Astrocyte (in vitro differentiated cells and primary cell): Measurements from ENCODE around the gene LHPP. TPM values are rescaled to one million over a fixed set of nuclear protein-coding genes. Genes with fewer than 3 reads are reported as not detected.
"Not testable (repeated sequence)": the region's sequence is repeated elsewhere in the genome, so short reads cannot be mapped to it uniquely, and the experiment has no call there.

ENCODE experiments used
- DNase-seq: peaks from one replicate; pipeline ENCODE4 v3.0.0-alpha.2; 2010; ENCODE audit warnings: low read depth
- FAIRE-seq: peaks from 2 replicates; lab custom pipeline; 2011; peaks lifted over from hg19 to GRCh38; lab: Jason Lieb, UNC
- H2AFZ ChIP-seq: 2 replicates; pipeline ENCODE4 v1.6.0; 2012; ENCODE audit warnings: low read depth, low read length, inconsistent platforms
- H3K27ac ChIP-seq: 2 replicates; pipeline ENCODE4 v1.5.1; 2011; ENCODE audit warnings: low read depth, low read length, inconsistent platforms
- H3K27me3 ChIP-seq: 2 replicates; pipeline ENCODE4 v1.6.0; 2011; ENCODE audit warnings: low read length, inconsistent platforms; ENCODE audit not compliant: insufficient read depth
- H3K36me3 ChIP-seq: 2 replicates; pipeline ENCODE4 v1.5.1; 2011; ENCODE audit warnings: low read length, inconsistent platforms; ENCODE audit not compliant: insufficient read depth
- H3K4me1 ChIP-seq: 2 replicates; pipeline ENCODE4 v1.5.1; 2011; ENCODE audit warnings: low read length, inconsistent platforms; ENCODE audit not compliant: insufficient read depth
- H3K4me2 ChIP-seq: 2 replicates; pipeline ENCODE4 v1.6.0; 2012; ENCODE audit warnings: low read length, inconsistent platforms
- H3K4me3 ChIP-seq: 2 replicates; pipeline ENCODE4 v1.5.1; 2011; ENCODE audit warnings: low read depth, mild to moderate bottlenecking, low read length, inconsistent platforms; ENCODE audit not compliant: insufficient read depth
- H3K79me2 ChIP-seq: 2 replicates; pipeline ENCODE4 v1.6.0; 2012; ENCODE audit warnings: mild to moderate bottlenecking, low read length, inconsistent platforms; ENCODE audit not compliant: insufficient read depth
- H3K9ac ChIP-seq: 2 replicates; pipeline ENCODE4 v1.6.0; 2012; ENCODE audit warnings: mild to moderate bottlenecking, low read length, inconsistent platforms
- H3K9me3 ChIP-seq: 2 replicates; pipeline ENCODE4 v1.5.1; 2012; ENCODE audit warnings: low read depth, mild to moderate bottlenecking, low read length, inconsistent platforms; ENCODE audit not compliant: insufficient read depth
- H4K20me1 ChIP-seq: 2 replicates; pipeline ENCODE4 v1.6.0; 2012; ENCODE audit warnings: low read length, inconsistent platforms; ENCODE audit not compliant: insufficient read depth
- H3K27ac Mint-ChIP-seq: one replicate; pipeline ENCODE4 v1.8.0; 2021; ENCODE audit warnings: mild to moderate bottlenecking, mixed read lengths; ENCODE audit not compliant: unreplicated experiment
- H3K27me3 Mint-ChIP-seq: one replicate; pipeline ENCODE4 v1.8.0; 2021; ENCODE audit warnings: low read depth, mixed read lengths; ENCODE audit not compliant: unreplicated experiment
- H3K36me3 Mint-ChIP-seq: one replicate; pipeline ENCODE4 v1.8.0; 2021; ENCODE audit warnings: low read depth, mixed read lengths; ENCODE audit not compliant: unreplicated experiment
- H3K4me1 Mint-ChIP-seq: one replicate; pipeline ENCODE4 v1.8.0; 2021; ENCODE audit warnings: low read depth, mixed read lengths; ENCODE audit not compliant: unreplicated experiment
- H3K4me3 Mint-ChIP-seq: one replicate; pipeline ENCODE4 v1.8.0; 2021; ENCODE audit warnings: mild to moderate bottlenecking, moderate library complexity, mixed read lengths; ENCODE audit not compliant: unreplicated experiment
- H3K9me3 Mint-ChIP-seq: one replicate; pipeline ENCODE4 v1.8.0; 2021; ENCODE audit warnings: mild to moderate bottlenecking, mixed read lengths; ENCODE audit not compliant: unreplicated experiment
- CTCF ChIP-seq: IDR thresholded peaks from 2 replicates; pipeline ENCODE4 v1.5.1; 2011; ENCODE audit warnings: low read depth, mild to moderate bottlenecking, inconsistent platforms, low read length, moderate library complexity; ENCODE audit not compliant: insufficient read depth
- EZH2 ChIP-seq: IDR thresholded peaks from 2 replicates; pipeline ENCODE4 v1.6.1; 2012; ENCODE audit warnings: mild to moderate bottlenecking, low read length, inconsistent platforms; ENCODE audit not compliant: insufficient read depth
- total RNA-seq: library from RNA; stranded (reverse); gene quantifications from 2 replicates; pipeline ENCODE4 v1.2.1, GENCODE V29; 2021

LHPP gene
- total RNA-seq, 1 donor from 2014 or later: 6.9 TPM

GRCh38 chr10:124607693-124608092 lies 146.1 kb downstream of the LHPP start:
- peaks cover 9% of the 10 kb centered on the region for H3K27me3 Mint-ChIP-seq
- Histone ChIP-seq H3K27ac (no peak overlapping the region), H3K27me3 (no peaks in the 10 kb centered on the region), H3K4me1 (no peaks in the 10 kb centered on the region), H3K4me2 (no peak overlapping the region), H3K36me3 (no peaks in the 10 kb centered on the region), H3K4me3 (no peak overlapping the region), H4K20me1 (peaks cover 2% of the 10 kb centered on the region), H3K9ac (no peak overlapping the region), H2AFZ (no peak overlapping the region), H3K79me2 (no peaks in the 10 kb centered on the region), H3K9me3 (no peaks in the 10 kb centered on the region)
- H3K9me3 Mint-ChIP-seq: no peaks in the 10 kb centered on the region
- DNase-seq (no peak), FAIRE-seq (no peak)
- H3K36me3 Mint-ChIP-seq: no peaks in the 10 kb centered on the region
- TF ChIP-seq EZH2 (no peak), CTCF (no peak)
- no peak overlapping the region for H3K4me3 Mint-ChIP-seq
- no peaks in the 10 kb centered on the region for H3K4me1 Mint-ChIP-seq
- no peak overlapping the region for H3K27ac Mint-ChIP-seq

DNA sequence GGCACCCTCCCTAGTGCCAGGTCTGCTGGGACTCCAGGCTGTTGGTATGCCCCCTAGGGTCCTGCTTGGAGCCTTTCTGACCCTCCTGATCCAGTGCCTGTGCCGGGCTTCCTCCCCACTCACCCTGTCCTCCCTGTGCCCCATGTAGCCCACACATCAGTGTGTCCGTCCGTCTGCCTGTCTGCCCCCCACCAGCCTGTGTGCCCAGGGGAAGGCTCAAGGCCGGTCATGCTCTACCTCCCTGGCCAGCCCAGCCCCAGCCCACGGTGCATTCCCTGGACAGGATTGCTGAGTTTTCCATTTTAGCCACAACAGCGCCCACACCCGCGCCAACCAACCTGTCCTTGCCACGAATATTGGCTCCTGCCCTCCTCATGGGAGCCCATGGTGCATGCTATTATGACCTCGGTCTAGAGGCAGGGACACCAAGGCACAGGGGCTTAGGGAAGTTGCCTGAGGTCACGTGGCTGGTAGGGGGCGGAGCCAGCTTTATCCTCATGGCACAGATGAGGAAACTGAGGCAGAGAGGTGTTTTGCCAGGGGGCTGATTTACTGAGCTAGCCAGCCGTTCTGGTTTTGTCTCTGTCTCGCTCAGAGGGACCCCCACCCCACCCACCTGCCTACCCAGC lies 146.6 kb downstream of the LHPP start:
- Histone ChIP-seq H3K4me1 (no peaks in the 10 kb centered on the region), H3K4me2 (no peak overlapping the region), H3K9ac (no peak overlapping the region), H3K9me3 (no peaks in the 10 kb centered on the region), H2AFZ (no peak overlapping the region), H3K79me2 (no peaks in the 10 kb centered on the region), H3K36me3 (no peaks in the 10 kb centered on the region), H3K27me3 (no peaks in the 10 kb centered on the region), H4K20me1 (peaks cover 2% of the 10 kb centered on the region), H3K4me3 (no peak overlapping the region), H3K27ac (no peak overlapping the region)
- DNase-seq: no peak
- FAIRE-seq: no peak
- Mint-ChIP-seq H3K4me3 (no peak overlapping the region), H3K27ac (no peak overlapping the region), H3K9me3 (no peaks in the 10 kb centered on the region), H3K27me3 (peaks cover 9% of the 10 kb centered on the region), H3K36me3 (no peaks in the 10 kb centered on the region), H3K4me1 (no peaks in the 10 kb centered on the region)
- TF ChIP-seq EZH2 (no peak), CTCF (no peak)

- DNase-seq: no peak
- TF ChIP-seq EZH2: no peak
- H3K36me3 ChIP-seq: no peaks in the 10 kb centered on the region
- FAIRE-seq: no peak
- peaks cover 7% of the 10 kb centered on the region for H4K20me1 ChIP-seq
- no peak overlapping the region for H3K4me3 ChIP-seq
- H3K9me3 ChIP-seq: no peaks in the 10 kb centered on the region
- no peaks in the 10 kb centered on the region for H3K36me3 Mint-ChIP-seq
- no peaks in the 10 kb centered on the region for H3K4me1 Mint-ChIP-seq
- no peak overlapping the region for H3K4me3 Mint-ChIP-seq
- no peaks in the 10 kb centered on the region for H3K4me1 ChIP-seq
- no peak overlapping the region for H3K9ac ChIP-seq
- H2AFZ ChIP-seq: no peak overlapping the region
- H3K27me3 Mint-ChIP-seq: peaks cover 9% of the 10 kb centered on the region
- no peaks in the 10 kb centered on the region for H3K27me3 ChIP-seq
- no peak overlapping the region for H3K27ac ChIP-seq
- no peaks in the 10 kb centered on the region for H3K9me3 Mint-ChIP-seq
- H3K27ac Mint-ChIP-seq: no peak overlapping the region
- no peaks in the 10 kb centered on the region for H3K79me2 ChIP-seq
- H3K4me2 ChIP-seq: no peak overlapping the region
Measured at GRCh38 chr10:124609698-124610097, 148.1 kb downstream of the LHPP start.

- H2AFZ ChIP-seq, H3K4me2 ChIP-seq, H3K27ac Mint-ChIP-seq, H3K36me3 ChIP-seq, H3K4me3 Mint-ChIP-seq, H3K27me3 ChIP-seq, H3K27ac ChIP-seq, H3K4me3 ChIP-seq, H3K79me2 ChIP-seq, H4K20me1 ChIP-seq, H3K27me3 Mint-ChIP-seq, H3K4me1 ChIP-seq, DNase-seq, H3K36me3 Mint-ChIP-seq, H3K9ac ChIP-seq, H3K9me3 Mint-ChIP-seq, H3K4me1 Mint-ChIP-seq, H3K9me3 ChIP-seq, FAIRE-seq: not testable (repeated sequence)
Measured at GRCh38 chr10:124610186-124610585, 148.6 kb downstream of the LHPP start.

DNA sequence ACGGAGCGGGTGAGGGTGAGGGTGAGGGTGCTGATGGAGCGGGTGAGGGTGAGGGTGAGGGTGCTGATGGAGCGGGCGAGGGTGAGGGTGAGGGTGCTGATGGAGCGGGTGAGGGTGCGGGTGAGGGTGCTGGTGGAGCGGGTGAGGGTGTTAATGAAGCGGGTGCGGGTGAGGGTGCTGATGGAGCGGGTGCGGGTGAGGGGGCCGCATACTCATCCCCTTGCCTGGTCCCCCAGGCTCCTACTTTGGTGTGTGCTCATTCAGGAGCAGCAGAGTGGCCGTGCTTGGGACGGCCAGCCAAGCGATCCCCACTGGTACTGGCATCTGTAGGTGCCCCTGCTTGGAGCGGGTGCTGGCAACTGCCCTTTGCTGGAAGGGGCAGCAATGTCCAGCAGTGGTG lies 149.2 kb downstream of the LHPP start:
- H3K36me3 Mint-ChIP-seq, H3K36me3 ChIP-seq, H3K27me3 ChIP-seq, DNase-seq, H3K4me3 Mint-ChIP-seq, H3K9me3 Mint-ChIP-seq, H3K27ac ChIP-seq, H3K4me3 ChIP-seq, H3K27ac Mint-ChIP-seq, H3K27me3 Mint-ChIP-seq, FAIRE-seq, H3K4me1 Mint-ChIP-seq, H3K9ac ChIP-seq, H2AFZ ChIP-seq, H4K20me1 ChIP-seq, H3K79me2 ChIP-seq, H3K4me1 ChIP-seq, H3K9me3 ChIP-seq, H3K4me2 ChIP-seq: not testable (repeated sequence)
